Subcutaneous abdominal adipose tissue (tissue), 5 donors: ENCODE data around the gene CELSR1.

ENCODE experiments used
- H3K27ac ChIP-seq: one replicate; pipeline ENCODE4 v1.7.0; 2013; ENCODE audit warnings: low read depth, mild to moderate bottlenecking, inconsistent platforms, low read length, moderate library complexity
- H3K27me3 ChIP-seq, 5 donors: one replicate each; pipeline ENCODE4 v1.7.0; 2013; ENCODE audit warnings: low read length in 5 of 5, inconsistent platforms in 1 of 5; ENCODE audit not compliant: control insufficient read depth in 5 of 5, insufficient read depth in 4 of 5
- H3K36me3 ChIP-seq, 5 donors: one replicate each; pipeline ENCODE4 v1.7.0; 2013; ENCODE audit warnings: low read length in 5 of 5; ENCODE audit not compliant: control insufficient read depth in 5 of 5, insufficient read depth in 5 of 5
- H3K4me1 ChIP-seq, 5 donors: one replicate each; pipeline ENCODE4 v1.7.0; 2013; ENCODE audit warnings: low read length in 5 of 5, mild to moderate bottlenecking in 3 of 5, moderate library complexity in 1 of 5; ENCODE audit not compliant: control insufficient read depth in 5 of 5, insufficient read depth in 5 of 5
- H3K4me3 ChIP-seq, 5 donors: one replicate each; pipeline ENCODE4 v1.7.0; 2013; ENCODE audit warnings: low read length in 5 of 5, low read depth in 1 of 5
- H3K9ac ChIP-seq, 5 donors: one replicate each; pipeline ENCODE4 v1.7.0; 2013; ENCODE audit warnings: low read length in 5 of 5, mild to moderate bottlenecking in 4 of 5, moderate library complexity in 3 of 5
- H3K9me3 ChIP-seq, 5 donors: one replicate each; pipeline ENCODE4 v1.7.0; 2013; ENCODE audit warnings: low read length in 5 of 5; ENCODE audit not compliant: control insufficient read depth in 5 of 5
- donor health status: healthy.
- donor health status: healthy.
- donor health status: healthy.
- donor health status: healthy.
- donor health status: healthy.

Gene CELSR1

GRCh38 chr22:46354176-46354992 is 183.0 kb downstream of the CELSR1 start:
- H3K9me3 ChIP-seq, result no peaks in the 10 kb centered on the region
- no peaks in the 10 kb centered on the region for H3K27me3 ChIP-seq
- no peak overlapping the region for H3K27ac ChIP-seq
- no peak overlapping the region for H3K4me3 ChIP-seq
- H3K4me1 ChIP-seq, result no peaks in the 10 kb centered on the region
- H3K36me3 ChIP-seq, result peaks cover 4 to 95% (median 77%) of the 10 kb centered on the region in 5 donors
- no peak overlapping the region for H3K9ac ChIP-seq

GRCh38 chr22:46353483-46354105 is 183.8 kb downstream of the CELSR1 start:
- Histone ChIP-seq H3K9ac (no peak overlapping the region), H3K36me3 (peaks cover 4 to 95% (median 83%) of the 10 kb centered on the region in 5 donors), H3K27ac (no peak overlapping the region)

GRCh38 chr22:46352691-46353386 is 184.6 kb downstream of the CELSR1 start:
- no peak overlapping the region for H3K4me3 ChIP-seq
- H3K27me3 ChIP-seq, result no peaks in the 10 kb centered on the region
- H3K27ac ChIP-seq, result no peak overlapping the region
- H3K9ac ChIP-seq, result no peak overlapping the region
- no peaks in the 10 kb centered on the region for H3K4me1 ChIP-seq
- H3K9me3 ChIP-seq, result no peaks in the 10 kb centered on the region
- H3K36me3 ChIP-seq, result peaks cover 4 to 97% (median 84%) of the 10 kb centered on the region in 5 donors

More at GRCh38 chr22:46353483-46354105, 183.8 kb downstream of the CELSR1 start:
- no peaks in the 10 kb centered on the region for H3K4me1 ChIP-seq
- no peaks in the 10 kb centered on the region for H3K9me3 ChIP-seq
- no peak overlapping the region for H3K4me3 ChIP-seq
- no peaks in the 10 kb centered on the region for H3K27me3 ChIP-seq

GRCh38 chr22:46352276-46352675 is 185.1 kb downstream of the CELSR1 start:
- peaks cover 4 to 98% (median 87%) of the 10 kb centered on the region in 5 donors for H3K36me3 ChIP-seq
- no peaks in the 10 kb centered on the region for H3K4me1 ChIP-seq
- no peaks in the 10 kb centered on the region for H3K9me3 ChIP-seq
- H3K4me3 ChIP-seq, result no peak overlapping the region
- no peak overlapping the region for H3K27ac ChIP-seq
- no peaks in the 10 kb centered on the region for H3K27me3 ChIP-seq
- H3K9ac ChIP-seq, result no peak overlapping the region

- Histone ChIP-seq H3K27me3 (no peaks in the 10 kb centered on the region), H3K4me1 (no peaks in the 10 kb centered on the region), H3K9ac (no peak overlapping the region), H3K9me3 (no peaks in the 10 kb centered on the region), H3K4me3 (no peak overlapping the region), H3K27ac (no peak overlapping the region), H3K36me3 (peaks cover 4 to 97% (median 87%) of the 10 kb centered on the region in 5 donors)
Measured at GRCh38 chr22:46351767-46352166, 185.7 kb downstream of the CELSR1 start.

- H3K9ac ChIP-seq, result no peak overlapping the region
- H3K27me3 ChIP-seq, result no peaks in the 10 kb centered on the region
- no peaks in the 10 kb centered on the region for H3K4me1 ChIP-seq
- H3K9me3 ChIP-seq, result no peaks in the 10 kb centered on the region
- no peak overlapping the region for H3K27ac ChIP-seq
- peaks cover 6 to 97% (median 87%) of the 10 kb centered on the region in 5 donors for H3K36me3 ChIP-seq
- H3K4me3 ChIP-seq, result no peak overlapping the region
Measured at GRCh38 chr22:46351131-46351735, 186.2 kb downstream of the CELSR1 start.

- Histone ChIP-seq H3K36me3 (peaks cover 8 to 97% (median 84%) of the 10 kb centered on the region in 5 donors), H3K27me3 (no peaks in the 10 kb centered on the region), H3K9ac (no peak overlapping the region), H3K4me3 (no peak overlapping the region), H3K9me3 (no peaks in the 10 kb centered on the region), H3K27ac (no peak overlapping the region), H3K4me1 (no peaks in the 10 kb centered on the region)
Measured at GRCh38 chr22:46350646-46351045, 186.8 kb downstream of the CELSR1 start.

- no peaks in the 10 kb centered on the region for H3K4me1 ChIP-seq
- no peaks in the 10 kb centered on the region for H3K27me3 ChIP-seq
- no peak overlapping the region for H3K4me3 ChIP-seq
- no peak overlapping the region for H3K27ac ChIP-seq
- H3K9me3 ChIP-seq, result no peaks in the 10 kb centered on the region
- peaks cover 8 to 98% (median 88%) of the 10 kb centered on the region in 5 donors for H3K36me3 ChIP-seq
- no peak overlapping the region for H3K9ac ChIP-seq
Measured at GRCh38 chr22:46350121-46350520, 187.3 kb downstream of the CELSR1 start.

GRCh38 chr22:46349681-46350080 is 187.7 kb downstream of the CELSR1 start:
- Histone ChIP-seq H3K36me3 (peaks cover 8 to 98% (median 91%) of the 10 kb centered on the region in 5 donors), H3K27me3 (no peaks in the 10 kb centered on the region), H3K4me1 (no peaks in the 10 kb centered on the region), H3K9me3 (no peaks in the 10 kb centered on the region), H3K27ac (no peak overlapping the region), H3K4me3 (no peak overlapping the region), H3K9ac (no peak overlapping the region)
